Activated CD8-positive, alpha-beta T cell treated with anti-CD3 and anti-CD28 coated beads for 36 hours (primary cell): Measurements from ENCODE around the gene INSYN1. TPM values are rescaled to one million over a fixed set of nuclear protein-coding genes. Genes with fewer than 3 reads are reported as not detected.

Source experiments
- ATAC-seq: fragments of 200-7000 bp; cut with Tn5 transposase; one replicate; pipeline ENCODE4 v1.10.0; 2021; ENCODE audit warnings: mild to moderate bottlenecking, moderate library complexity
- CTCF ChIA-PET: fragments of 350-600 bp; sonication (Branson Sonifier 250); formaldehyde crosslinking; loops from one replicate; lab custom pipeline; 2021; ENCODE audit warnings: antibody characterized with exemption; lab: Charles Lee
- POLR2A ChIA-PET: fragments of 350-600 bp; sonication (Branson Sonifier 250); formaldehyde crosslinking; loops from one replicate; lab custom pipeline; 2021; ENCODE audit warnings: antibody characterized with exemption; lab: Charles Lee
- DNase-seq: peaks from one replicate; pipeline ENCODE4 v3.0.0-alpha.2; 2020
- H3K27ac Mint-ChIP-seq: one replicate; pipeline ENCODE4 v1.8.0; 2021; ENCODE audit warnings: mild to moderate bottlenecking, mixed read lengths
- H3K27me3 Mint-ChIP-seq: one replicate; pipeline ENCODE4 v1.8.0; 2021; ENCODE audit warnings: mixed read lengths
- H3K36me3 Mint-ChIP-seq: one replicate; pipeline ENCODE4 v1.8.0; 2021; ENCODE audit warnings: low read depth, mixed read lengths
- H3K4me1 Mint-ChIP-seq: one replicate; pipeline ENCODE4 v1.8.0; 2021; ENCODE audit warnings: low read depth, mixed read lengths
- H3K4me3 Mint-ChIP-seq: one replicate; pipeline ENCODE4 v1.8.0; 2021; ENCODE audit warnings: mild to moderate bottlenecking, moderate library complexity, mixed read lengths
- H3K9me3 Mint-ChIP-seq: one replicate; pipeline ENCODE4 v1.8.0; 2021; ENCODE audit warnings: mixed read lengths
- intact Hi-C: fragments of 100-400 bp; cut with micrococcal nuclease; formaldehyde crosslinking; loops from one replicate; pipeline ENCODE4 v1.10.0; 2022
- total RNA-seq, 2 experiments: library from RNA; stranded (reverse); gene quantifications; one replicate each; pipeline ENCODE4 v1.2.3, GENCODE V29; 2021
- TF ChIP-seq, protein P1 (sequence below): fragments of 200-600 bp; IDR thresholded peaks from one replicate; pipeline ENCODE4 v1.8.0; 2022; ENCODE audit warnings: antibody characterized with exemption, mild to moderate bottlenecking

Gene INSYN1
- total RNA-seq, 2 experiments from 2014 or later = not detected

DNA sequence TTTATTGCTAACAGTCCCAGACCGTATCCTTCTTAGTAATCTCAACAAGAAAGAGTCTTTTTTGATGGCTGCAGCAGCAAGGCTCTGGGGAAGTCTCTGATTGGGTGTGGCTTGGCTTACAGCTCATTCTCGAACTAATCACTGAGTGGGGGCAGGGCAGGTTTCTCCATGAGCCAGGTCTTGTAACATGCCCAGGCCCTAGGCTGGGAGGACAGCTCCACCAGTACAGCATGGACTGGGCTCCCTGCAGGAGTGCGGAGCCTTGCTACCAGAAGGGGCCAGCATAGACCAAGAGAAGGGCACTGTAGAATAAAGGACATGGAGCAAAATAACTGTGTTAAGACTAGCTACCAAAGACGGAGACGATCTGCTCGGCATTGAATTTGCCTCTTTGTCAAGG, 61.8 kb downstream of the INSYN1 start:
- DNase-seq = no peak
- Mint-ChIP-seq H3K27me3 (peaks cover 42% of the 10 kb centered on the region), H3K4me3 (no peak overlapping the region), H3K36me3 (no peaks in the 10 kb centered on the region), H3K9me3 (no peaks in the 10 kb centered on the region), H3K27ac (no peak overlapping the region), H3K4me1 (peaks cover under 1% of the 10 kb centered on the region)
- CTCF ChIA-PET = interaction anchor here (1.1 to 2.4 kb wide), 4 partner anchors 9 to 55 kb away, joined by 3 to 11 read pairs (median 8); no protein-coding TSS in a partner anchor
- no peak for ATAC-seq
- TF ChIP-seq, protein P1, sequence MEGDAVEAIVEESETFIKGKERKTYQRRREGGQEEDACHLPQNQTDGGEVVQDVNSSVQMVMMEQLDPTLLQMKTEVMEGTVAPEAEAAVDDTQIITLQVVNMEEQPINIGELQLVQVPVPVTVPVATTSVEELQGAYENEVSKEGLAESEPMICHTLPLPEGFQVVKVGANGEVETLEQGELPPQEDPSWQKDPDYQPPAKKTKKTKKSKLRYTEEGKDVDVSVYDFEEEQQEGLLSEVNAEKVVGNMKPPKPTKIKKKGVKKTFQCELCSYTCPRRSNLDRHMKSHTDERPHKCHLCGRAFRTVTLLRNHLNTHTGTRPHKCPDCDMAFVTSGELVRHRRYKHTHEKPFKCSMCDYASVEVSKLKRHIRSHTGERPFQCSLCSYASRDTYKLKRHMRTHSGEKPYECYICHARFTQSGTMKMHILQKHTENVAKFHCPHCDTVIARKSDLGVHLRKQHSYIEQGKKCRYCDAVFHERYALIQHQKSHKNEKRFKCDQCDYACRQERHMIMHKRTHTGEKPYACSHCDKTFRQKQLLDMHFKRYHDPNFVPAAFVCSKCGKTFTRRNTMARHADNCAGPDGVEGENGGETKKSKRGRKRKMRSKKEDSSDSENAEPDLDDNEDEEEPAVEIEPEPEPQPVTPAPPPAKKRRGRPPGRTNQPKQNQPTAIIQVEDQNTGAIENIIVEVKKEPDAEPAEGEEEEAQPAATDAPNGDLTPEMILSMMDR = no peak
- POLR2A ChIA-PET = no interaction called here
- intact Hi-C loops = no loop called here

- ChIA-PET CTCF (interaction anchor here (1.2 to 1.9 kb wide), 2 partner anchors 15 to 52 kb away, joined by 4 to 8 read pairs; no protein-coding TSS in a partner anchor), POLR2A (interaction anchor here (1.0 kb wide), 1 partner anchor 9 kb away, joined by 4 read pairs; no protein-coding TSS in a partner anchor)
- no peaks in the 10 kb centered on the region for H3K9me3 Mint-ChIP-seq
- no peaks in the 10 kb centered on the region for H3K36me3 Mint-ChIP-seq
- no peak overlapping the region for H3K4me3 Mint-ChIP-seq
- intact Hi-C loops = no loop called here
- H3K27ac Mint-ChIP-seq = no peak overlapping the region
- DNase-seq = no peak
- peaks cover 7% of the 10 kb centered on the region for H3K4me1 Mint-ChIP-seq
- peaks cover 41% of the 10 kb centered on the region for H3K27me3 Mint-ChIP-seq
- TF ChIP-seq, protein P1 = no peak
- ATAC-seq = no peak
These were observed 64.7 kb downstream of the INSYN1 start for GRCh38 chr15:73688455-73688854.

DNA sequence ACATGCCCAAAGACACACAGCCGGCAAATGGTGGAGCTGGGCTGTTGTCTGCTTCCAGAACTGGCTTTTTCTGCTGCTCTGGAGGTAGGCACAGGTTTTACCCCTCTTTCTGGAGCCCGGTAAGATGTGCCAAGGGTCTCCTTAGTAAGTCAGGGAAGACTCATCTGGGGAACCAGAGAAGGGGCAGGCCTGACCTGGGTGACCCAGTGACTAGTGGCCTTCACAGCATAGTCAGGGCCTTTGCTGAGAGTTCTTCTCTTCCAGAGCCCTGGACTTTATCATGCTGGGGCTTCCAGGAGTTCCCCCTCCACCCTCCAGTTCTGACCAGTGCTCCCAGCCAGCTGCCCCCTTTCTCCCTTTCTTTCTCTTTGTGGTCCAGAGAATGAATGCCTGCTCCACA, 65.8 kb downstream of the INSYN1 start:
- intact Hi-C loops = no loop called here
- Mint-ChIP-seq H3K4me3 (no peak overlapping the region), H3K36me3 (no peaks in the 10 kb centered on the region)

DNA sequence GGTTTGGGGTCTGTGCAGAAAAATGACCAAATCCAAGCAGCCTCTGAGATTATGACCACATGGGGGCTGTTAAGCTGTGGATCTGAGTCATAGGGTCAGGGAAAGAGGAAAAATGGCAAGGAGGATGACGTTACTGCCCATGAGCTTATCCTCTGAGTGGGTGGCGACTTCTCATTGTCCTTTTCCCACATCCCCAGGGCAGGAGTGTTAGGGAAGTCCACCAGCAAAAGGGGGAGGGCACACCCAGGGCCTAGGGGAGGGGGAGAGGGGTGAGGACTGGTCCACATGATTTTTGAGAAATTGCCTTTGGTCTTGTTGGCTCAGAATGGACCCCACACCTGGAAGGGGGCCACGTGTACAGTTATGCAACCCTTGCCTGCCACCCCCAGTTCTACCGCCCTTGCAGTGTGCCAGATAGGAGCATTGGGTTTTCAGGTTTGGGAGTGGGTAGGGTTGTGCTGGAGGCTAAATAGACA, 66.3 kb downstream of the INSYN1 start:
- intact Hi-C loops = no loop called here
- no peak overlapping the region for H3K4me3 Mint-ChIP-seq
- no peak for DNase-seq

More for the DNA sequence above, 65.8 kb downstream of the INSYN1 start:
- ChIA-PET CTCF (interaction anchor here (1.1 to 3.2 kb wide), 4 partner anchors 10 to 53 kb away, joined by 3 to 16 read pairs (median 10); no protein-coding TSS in a partner anchor), POLR2A (interaction anchor here (1.0 kb wide), 1 partner anchor 10 kb away, joined by 4 read pairs; no protein-coding TSS in a partner anchor)
- no peak for DNase-seq
- ATAC-seq = no peak
- Mint-ChIP-seq H3K27ac (no peak overlapping the region), H3K4me1 (peaks cover 12% of the 10 kb centered on the region), H3K27me3 (peaks cover 41% of the 10 kb centered on the region), H3K9me3 (no peaks in the 10 kb centered on the region)
- TF ChIP-seq, protein P1 = no peak

More for the DNA sequence above, 66.3 kb downstream of the INSYN1 start:
- no peaks in the 10 kb centered on the region for H3K9me3 Mint-ChIP-seq
- peaks cover 44% of the 10 kb centered on the region for H3K27me3 Mint-ChIP-seq
- ATAC-seq = no peak
- ChIA-PET CTCF (interaction anchor here (1.1 to 3.2 kb wide), 5 partner anchors 9 to 53 kb away, joined by 3 to 16 read pairs (median 13); no protein-coding TSS in a partner anchor), POLR2A (no interaction called here)
- H3K4me1 Mint-ChIP-seq = peaks cover 12% of the 10 kb centered on the region
- TF ChIP-seq, protein P1 = no peak
- no peak overlapping the region for H3K27ac Mint-ChIP-seq
- H3K36me3 Mint-ChIP-seq = no peaks in the 10 kb centered on the region
